Measurements from ENCODE around the gene SFXN1.
"Not testable (repeated sequence)": the region's sequence is repeated elsewhere in the genome, so short reads cannot be mapped to it uniquely, and the experiment has no call there.

The SFXN1 gene

DNA sequence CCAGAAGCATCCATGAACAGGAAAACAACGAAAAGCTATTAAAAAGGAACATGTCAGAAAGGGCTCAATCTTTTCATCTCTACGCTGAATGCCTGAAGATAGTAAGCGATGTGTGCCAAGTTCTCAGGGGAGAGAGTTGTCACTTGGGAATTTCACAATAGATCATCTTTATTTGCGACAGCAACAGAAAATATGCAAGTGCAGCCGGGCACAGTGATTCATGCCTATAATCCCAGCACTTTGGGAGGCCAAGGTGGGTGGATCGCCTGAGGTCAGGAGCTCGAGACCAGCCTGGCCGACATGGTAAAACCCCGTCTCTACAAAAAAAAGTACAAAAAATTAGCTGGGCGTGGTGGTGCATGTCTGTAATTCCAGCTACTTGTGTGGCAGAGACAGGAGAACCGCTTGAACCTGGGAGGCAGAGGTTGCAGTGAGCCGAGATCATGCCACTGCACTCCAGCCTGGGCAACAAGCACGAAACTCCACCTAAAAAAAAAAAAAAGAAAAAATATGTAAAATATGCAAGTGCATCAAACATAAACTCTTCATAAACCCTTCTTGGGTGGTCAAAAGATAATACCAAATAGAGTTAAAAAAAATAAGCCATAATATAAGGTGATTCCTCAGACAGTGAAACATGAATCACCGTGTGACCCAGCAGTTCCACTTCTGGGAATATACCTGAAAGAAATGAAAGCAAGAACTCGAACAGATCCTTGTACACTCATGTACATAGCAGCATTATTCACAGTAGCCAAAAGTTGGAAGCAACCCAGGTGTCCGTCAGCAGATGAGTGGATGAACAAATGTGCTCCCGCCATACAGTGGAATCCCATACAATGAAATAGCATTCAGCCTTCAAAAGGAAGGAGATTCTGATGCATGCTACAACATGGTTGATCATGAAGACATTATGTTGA, 16.2 kb downstream of the SFXN1 start:
- DNase-seq, result no peak

- no peak for DNase-seq
Measured at GRCh38 chr5:175501759-175502158, 23.4 kb downstream of the SFXN1 start.

- peak; percentile 35 for DNase-seq
Measured at GRCh38 chr5:175507671-175508070, 29.3 kb downstream of the SFXN1 start.

GRCh38 chr5:175508896-175509295, 30.5 kb downstream of the SFXN1 start:
- DNase-seq, result no peak

GRCh38 chr5:175513297-175513696, 34.9 kb downstream of the SFXN1 start:
- no peak for DNase-seq

GRCh38 chr5:175513726-175514125, 35.4 kb downstream of the SFXN1 start:
- DNase-seq, result no peak

GRCh38 chr5:175516933-175517823, 38.8 kb downstream of the SFXN1 start:
- DNase-seq, result no peak

- peak; percentile 44 for DNase-seq
Measured at GRCh38 chr5:175517824-175518450, 39.6 kb downstream of the SFXN1 start.

GRCh38 chr5:175519006-175519405, 40.6 kb downstream of the SFXN1 start:
- DNase-seq, result no peak

GRCh38 chr5:175520321-175520720, 42.0 kb downstream of the SFXN1 start:
- no peak for DNase-seq

- no peak for DNase-seq
Measured at GRCh38 chr5:175520873-175521272, 42.5 kb downstream of the SFXN1 start.

DNA sequence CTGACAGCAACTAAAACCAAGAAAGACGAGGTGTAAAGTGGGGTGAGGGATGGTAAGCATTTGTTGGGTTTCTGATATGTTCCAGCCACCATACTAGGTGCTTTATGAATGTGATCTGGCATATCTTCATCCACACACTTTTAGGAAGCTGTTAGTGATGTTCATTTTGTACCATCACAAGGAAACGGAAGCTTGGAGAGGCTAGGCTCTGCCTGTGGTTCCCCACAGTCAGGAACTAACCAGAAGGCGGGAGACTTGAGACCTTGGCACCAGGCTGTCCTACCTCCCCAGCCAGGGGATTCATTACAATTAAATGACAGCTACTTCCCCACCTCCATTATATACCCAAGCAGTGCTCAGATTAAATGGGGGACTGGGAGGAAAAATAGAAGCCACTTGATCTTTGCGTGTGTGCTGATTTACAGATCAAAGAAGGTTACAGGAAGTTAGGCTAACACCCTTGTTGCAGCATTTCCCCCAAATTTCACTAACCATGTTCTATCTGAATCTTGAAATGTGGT, 43.0 kb downstream of the SFXN1 start:
- peak; percentile 50 for DNase-seq

DNA sequence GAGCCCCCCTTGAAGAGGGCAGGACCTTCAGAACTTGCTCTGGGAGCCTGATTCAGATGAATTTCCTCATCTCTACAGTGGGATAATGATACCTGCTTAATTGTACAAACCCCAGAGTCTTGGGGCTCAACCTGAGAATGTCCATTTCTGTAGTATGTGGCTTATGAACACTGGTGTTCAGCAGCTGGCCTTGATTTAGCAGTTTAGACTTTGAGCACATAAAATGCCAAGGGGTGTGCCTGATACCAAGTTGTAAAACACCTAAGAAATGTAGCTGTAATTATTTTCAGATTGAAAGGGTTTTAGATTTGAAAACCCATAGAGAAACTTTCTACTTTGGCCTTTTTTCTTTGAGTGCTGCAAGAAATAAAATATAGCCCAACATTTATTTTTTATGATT, 44.9 kb downstream of the SFXN1 start:
- no peak for DNase-seq

DNA sequence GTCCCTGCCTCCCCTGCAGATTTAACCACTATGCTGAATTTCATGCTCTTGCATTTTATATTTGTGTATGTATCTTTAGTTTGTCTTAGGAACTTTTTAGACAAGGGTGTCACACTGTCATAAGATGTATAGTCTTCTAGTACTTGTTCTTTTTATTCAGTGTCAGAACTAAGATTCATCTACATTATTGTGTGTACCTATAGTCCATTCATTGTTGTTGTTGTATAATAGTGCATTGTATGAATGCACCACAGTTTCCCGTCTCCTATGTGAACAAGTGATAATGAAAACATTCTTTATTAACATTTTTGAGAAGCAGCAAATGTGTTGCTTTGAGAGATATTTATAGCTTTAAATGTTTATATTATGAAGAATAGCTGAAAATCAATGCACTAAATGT, 45.9 kb downstream of the SFXN1 start:
- DNase-seq, result no peak

GRCh38 chr5:175526691-175527090, 48.3 kb downstream of the SFXN1 start:
- no peak for DNase-seq

DNA sequence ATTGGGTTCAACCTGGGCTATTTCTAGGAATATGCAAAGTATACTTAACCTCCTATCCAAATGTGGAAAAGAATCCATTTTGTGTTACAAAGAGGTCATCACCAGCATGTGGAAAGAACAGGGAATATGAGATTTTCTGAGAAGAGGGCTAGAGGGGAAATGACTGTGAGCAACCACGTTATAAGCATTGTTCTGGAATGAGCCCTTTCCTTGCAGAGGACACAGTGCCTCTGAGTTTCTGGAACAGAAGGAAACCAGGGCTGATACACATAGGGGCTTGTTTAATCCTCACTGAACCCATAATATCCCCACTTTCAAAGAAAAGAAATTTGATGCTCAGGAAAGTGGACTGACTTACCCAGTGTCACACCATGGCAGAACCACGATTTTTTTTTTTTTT, 53.0 kb downstream of the SFXN1 start:
- no peak for DNase-seq

GRCh38 chr5:175534070-175534932, 55.9 kb downstream of the SFXN1 start:
- DNase-seq, result peak; percentile 84

DNA sequence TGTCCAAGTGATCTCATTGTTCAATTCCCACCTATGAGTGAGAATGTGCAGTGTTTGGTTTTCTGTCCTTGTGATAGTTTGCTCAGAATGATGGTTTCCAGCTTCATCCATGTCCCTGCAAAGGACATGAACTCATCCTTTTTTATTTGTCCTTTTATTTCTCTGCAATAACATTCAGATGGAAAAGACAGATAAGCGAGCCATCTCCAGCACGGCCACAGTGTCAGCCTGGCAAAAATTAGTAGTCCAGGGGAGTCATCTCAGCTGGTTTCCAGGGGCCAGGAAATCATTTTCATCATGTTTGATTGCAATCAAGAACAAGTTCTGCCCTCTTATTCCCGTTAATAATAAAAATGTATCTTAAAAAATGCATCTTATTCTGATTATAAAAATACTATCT, 57.0 kb downstream of the SFXN1 start:
- DNase-seq, result not testable (repeated sequence)

DNA sequence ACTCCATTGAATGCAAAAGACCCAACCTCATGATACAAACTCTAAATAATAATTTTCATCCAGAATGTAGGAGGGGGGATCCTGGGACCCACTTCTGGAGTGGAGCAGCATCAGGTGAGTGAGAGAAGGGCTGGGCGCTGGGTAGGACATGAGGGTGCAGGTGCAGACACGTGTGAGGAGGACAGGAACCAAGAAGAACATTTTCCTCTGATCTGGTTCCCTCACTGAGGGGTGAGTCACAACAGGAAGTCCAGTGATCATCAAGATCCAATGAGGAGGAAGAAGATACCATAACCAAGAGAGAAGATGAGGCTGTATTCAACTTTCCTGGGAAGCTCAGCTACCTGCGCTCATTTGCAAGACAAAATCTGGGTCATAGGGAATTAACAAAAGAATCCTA, 57.4 kb downstream of the SFXN1 start:
- DNase-seq, result no peak

GRCh38 chr5:175538576-175538975, 60.2 kb downstream of the SFXN1 start:
- no peak for DNase-seq

DNA sequence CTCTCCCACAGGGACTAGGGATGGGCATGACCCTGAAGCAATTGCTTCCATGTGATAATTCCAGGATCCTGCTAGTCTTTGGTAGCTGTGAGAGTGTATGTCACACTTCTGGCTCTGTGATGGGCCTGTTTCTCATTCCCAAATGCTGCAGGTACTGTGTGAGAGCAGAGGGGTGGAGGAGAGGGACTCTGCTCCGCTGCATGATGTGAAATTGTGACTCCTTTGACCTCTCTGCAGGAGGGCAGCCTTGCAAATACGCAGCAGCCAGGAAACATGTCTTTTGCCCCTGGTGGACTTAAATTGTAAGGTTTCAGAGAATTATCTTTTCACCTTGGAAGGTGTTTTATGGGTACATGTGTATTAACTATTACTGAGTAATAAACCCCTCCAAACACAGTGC, 61.6 kb downstream of the SFXN1 start:
- no peak for DNase-seq

GRCh38 chr5:175541264-175541663, 62.9 kb downstream of the SFXN1 start:
- no peak for DNase-seq
